MM.1S (cell line): Measurements from ENCODE around the gene ZXDC.

Experiments
- DNase-seq: peaks from one replicate; pipeline ENCODE4 v3.0.0-alpha.2; 2015
- H2AFZ ChIP-seq: fragments of 300-600 bp; sonication (generic); 2 replicates; pipeline ENCODE4 v1.6.0; 2016; ENCODE audit warnings: antibody characterized with exemption, low read length
- H3F3A ChIP-seq: fragments of 300-600 bp; sonication (generic); 2 replicates; pipeline ENCODE4 v1.6.1; 2016; ENCODE audit warnings: mild to moderate bottlenecking, antibody characterized with exemption, low read length, moderate library complexity, mixed read lengths; ENCODE audit not compliant: insufficient read depth
- H3K27ac ChIP-seq: fragments of 300-600 bp; sonication (generic); 2 replicates; pipeline ENCODE4 v1.5.1; 2016; ENCODE audit warnings: mild to moderate bottlenecking, low read length
- H3K27me3 ChIP-seq: fragments of 300-600 bp; sonication (generic); replicated peaks from 2 replicates; pipeline ENCODE4 v1.6.0; 2016; ENCODE audit warnings: low read length; ENCODE audit not compliant: insufficient read depth
- H3K36me3 ChIP-seq: fragments of 300-600 bp; sonication (generic); replicated peaks from 2 replicates; pipeline ENCODE4 v1.6.1; 2016; ENCODE audit warnings: mild to moderate bottlenecking, low read length, mixed read lengths; ENCODE audit not compliant: insufficient read depth
- H3K4me1 ChIP-seq: fragments of 300-600 bp; sonication (generic); 2 replicates; pipeline ENCODE4 v1.6.1; 2016; ENCODE audit warnings: low read length, mixed read lengths
- H3K4me2 ChIP-seq: fragments of 300-600 bp; sonication (generic); 2 replicates; pipeline ENCODE4 v1.6.0; 2016; ENCODE audit warnings: low read depth, low read length
- H3K4me3 ChIP-seq: fragments of 300-600 bp; sonication (generic); 2 replicates; pipeline ENCODE4 v1.5.1; 2016; ENCODE audit warnings: low read length, mixed read lengths
- H3K79me2 ChIP-seq: fragments of 300-600 bp; sonication (generic); 2 replicates; pipeline ENCODE4 v1.6.1; 2016; ENCODE audit warnings: mixed run types, low read length, mixed read lengths
- H3K9ac ChIP-seq: fragments of 300-600 bp; sonication (generic); 2 replicates; pipeline ENCODE4 v1.6.1; 2016; ENCODE audit warnings: low read length, mixed read lengths
- H3K9me2 ChIP-seq: fragments of 300-600 bp; sonication (generic); replicated peaks from 2 replicates; pipeline ENCODE4 v1.6.1; 2016; ENCODE audit warnings: mild to moderate bottlenecking, low read length, mixed read lengths; ENCODE audit not compliant: insufficient read depth
- H3K9me3 ChIP-seq: fragments of 300-600 bp; sonication (generic); replicated peaks from 2 replicates; pipeline ENCODE4 v1.6.1; 2016; ENCODE audit warnings: mild to moderate bottlenecking, low read length, mixed read lengths; ENCODE audit not compliant: insufficient read depth
- H4K20me1 ChIP-seq: fragments of 300-600 bp; sonication (generic); 2 replicates; pipeline ENCODE4 v1.6.1; 2016; ENCODE audit warnings: mild to moderate bottlenecking, low read length, moderate library complexity, mixed read lengths; ENCODE audit not compliant: insufficient read depth
- CTCF ChIP-seq: fragments of 300-600 bp; sonication (generic); IDR thresholded peaks from 2 replicates; pipeline ENCODE4 v1.5.1; 2016; ENCODE audit warnings: antibody characterized with exemption, low read length, mixed read lengths
- EZH2 ChIP-seq: fragments of 300-600 bp; sonication (generic); optimal IDR thresholded peaks from 2 replicates; pipeline ENCODE3; 2017; ENCODE audit warnings: low read depth, mild to moderate bottlenecking, antibody characterized with exemption, low read length, mixed read lengths
- EZH2phosphoT487 ChIP-seq: fragments of 300-600 bp; sonication (generic); IDR thresholded peaks from 2 replicates; pipeline ENCODE4 v1.6.1; 2018; ENCODE audit warnings: antibody characterized with exemption, low read length

Gene ZXDC

GRCh38 chr3:126450219-126450618 lies 25.5 kb downstream of the ZXDC start:
- Histone ChIP-seq H3K9me2 (no peaks in the 10 kb centered on the region), H3K4me1 (no peaks in the 10 kb centered on the region), H4K20me1 (0 out of 2 replicates have a peak, but pooled peaks cover 6% of the 10 kb centered on the region), H3F3A (no peaks in the 10 kb centered on the region), H3K79me2 (peaks cover 6% of the 10 kb centered on the region; the same call in 1 of the 2 replicates), H3K4me3 (no peak overlapping the region), H3K36me3 (peaks cover 10% of the 10 kb centered on the region), H3K9ac (no peak overlapping the region), H2AFZ (no peak overlapping the region), H3K4me2 (no peak overlapping the region), H3K9me3 (no peaks in the 10 kb centered on the region), H3K27me3 (no peaks in the 10 kb centered on the region), H3K27ac (no peak overlapping the region)
- TF ChIP-seq EZH2phosphoT487 (no peak), CTCF (no peak), EZH2 (no peak)
- DNase-seq: no peak

GRCh38 chr3:126449621-126450051 lies 26.1 kb downstream of the ZXDC start:
- H3K9me2 ChIP-seq: no peaks in the 10 kb centered on the region
- DNase-seq: no peak
- no peaks in the 10 kb centered on the region for H4K20me1 ChIP-seq
- no peaks in the 10 kb centered on the region for H3K9me3 ChIP-seq
- H2AFZ ChIP-seq: no peak overlapping the region
- H3K36me3 ChIP-seq: peaks cover 6% of the 10 kb centered on the region
- TF ChIP-seq CTCF (no peak), EZH2 (no peak), EZH2phosphoT487 (no peak)
- H3K4me3 ChIP-seq: no peak overlapping the region
- no peaks in the 10 kb centered on the region for H3F3A ChIP-seq
- H3K27ac ChIP-seq: no peak overlapping the region
- peaks cover 3% of the 10 kb centered on the region; the same call in 1 of the 2 replicates for H3K79me2 ChIP-seq
- no peaks in the 10 kb centered on the region for H3K4me1 ChIP-seq
- no peaks in the 10 kb centered on the region for H3K27me3 ChIP-seq
- H3K9ac ChIP-seq: no peak overlapping the region
- H3K4me2 ChIP-seq: no peak overlapping the region

GRCh38 chr3:126448893-126449180 lies 26.9 kb downstream of the ZXDC start:
- Histone ChIP-seq H3K79me2 (no peaks in the 10 kb centered on the region), H3K27me3 (no peaks in the 10 kb centered on the region), H3K9me2 (no peaks in the 10 kb centered on the region), H3K36me3 (no peaks in the 10 kb centered on the region), H3K4me2 (no peak overlapping the region), H2AFZ (no peak overlapping the region), H3K4me3 (no peak overlapping the region), H3K27ac (no peak overlapping the region), H3F3A (no peaks in the 10 kb centered on the region), H3K9me3 (no peaks in the 10 kb centered on the region), H3K9ac (no peak overlapping the region), H4K20me1 (no peaks in the 10 kb centered on the region), H3K4me1 (no peaks in the 10 kb centered on the region)
- TF ChIP-seq CTCF: no peak
- no peak for DNase-seq
